ENCODE data around the gene ARL5C.

DNA sequence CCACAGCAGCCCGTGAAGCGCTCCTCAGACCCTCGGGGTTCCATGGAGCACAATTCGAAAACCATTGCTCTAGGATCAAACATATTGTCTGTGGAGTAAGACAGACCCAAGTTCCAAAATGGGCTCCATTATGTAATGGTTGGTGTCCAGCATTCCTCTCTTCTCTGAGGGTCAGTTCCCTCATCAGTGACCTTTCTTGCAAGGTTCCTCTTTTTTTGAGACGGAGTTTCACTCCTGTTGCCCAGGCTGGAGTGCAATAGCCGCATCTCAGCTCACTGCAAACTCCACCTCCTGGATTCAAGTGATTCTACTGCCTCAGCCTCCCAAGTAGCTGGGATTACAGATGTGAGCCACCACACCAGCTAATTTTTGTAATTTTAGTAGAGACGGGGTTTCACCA lies 43.0 kb downstream of the ARL5C start:
- TF ChIP-seq, protein P1, sequence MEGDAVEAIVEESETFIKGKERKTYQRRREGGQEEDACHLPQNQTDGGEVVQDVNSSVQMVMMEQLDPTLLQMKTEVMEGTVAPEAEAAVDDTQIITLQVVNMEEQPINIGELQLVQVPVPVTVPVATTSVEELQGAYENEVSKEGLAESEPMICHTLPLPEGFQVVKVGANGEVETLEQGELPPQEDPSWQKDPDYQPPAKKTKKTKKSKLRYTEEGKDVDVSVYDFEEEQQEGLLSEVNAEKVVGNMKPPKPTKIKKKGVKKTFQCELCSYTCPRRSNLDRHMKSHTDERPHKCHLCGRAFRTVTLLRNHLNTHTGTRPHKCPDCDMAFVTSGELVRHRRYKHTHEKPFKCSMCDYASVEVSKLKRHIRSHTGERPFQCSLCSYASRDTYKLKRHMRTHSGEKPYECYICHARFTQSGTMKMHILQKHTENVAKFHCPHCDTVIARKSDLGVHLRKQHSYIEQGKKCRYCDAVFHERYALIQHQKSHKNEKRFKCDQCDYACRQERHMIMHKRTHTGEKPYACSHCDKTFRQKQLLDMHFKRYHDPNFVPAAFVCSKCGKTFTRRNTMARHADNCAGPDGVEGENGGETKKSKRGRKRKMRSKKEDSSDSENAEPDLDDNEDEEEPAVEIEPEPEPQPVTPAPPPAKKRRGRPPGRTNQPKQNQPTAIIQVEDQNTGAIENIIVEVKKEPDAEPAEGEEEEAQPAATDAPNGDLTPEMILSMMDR (IDR thresholded peaks at IDR 0.05) = no peak
- TF ChIP-seq EZH2 (IDR thresholded peaks at IDR 0.05) = no peak
